Adrenal gland (tissue), 12 donors: ENCODE results near the gene SMCHD1. TPM values are rescaled to one million over a fixed set of nuclear protein-coding genes. Genes with fewer than 3 reads are reported as not detected.
"Not testable (repeated sequence)": the region's sequence is repeated elsewhere in the genome, so short reads cannot be mapped to it uniquely, and the experiment has no call there.

Experiments used
- DNase-seq, 7 donors: peaks; one replicate each; pipeline ENCODE4 v3.0.0-alpha.2; 2019 to 2020
- H3K27ac ChIP-seq, 5 donors: fragments of 200-600 bp; sonication (generic) in 4 of 5; 1 replicate in 3 of 5; 2 replicates in 2 of 5; pipeline versions ENCODE4 v1.5.1 to v1.8.0; 2016 to 2020; ENCODE audit warnings: mild to moderate bottlenecking in 1 of 5
- H3K27me3 ChIP-seq: fragments of 200-600 bp; 2 replicates; pipeline ENCODE4 v1.8.0; 2021
- H3K36me3 ChIP-seq, 2 donors: fragments of 200-600 bp; replicated peaks in 1 of 2; 1 replicate in 1 of 2; 2 replicates in 1 of 2; pipeline versions ENCODE4 v1.5.1 to v1.8.0; 2018 to 2022
- H3K4me1 ChIP-seq, 2 donors: fragments of 200-600 bp; replicated peaks in 1 of 2; 1 replicate in 1 of 2; 2 replicates in 1 of 2; pipeline versions ENCODE4 v1.5.1 to v1.8.0; 2018 to 2021
- H3K4me3 ChIP-seq, 4 donors: fragments of 200-600 bp; sonication (generic) in 3 of 4; one replicate each; pipeline ENCODE4 v1.5.1; 2016 to 2018
- H3K9me3 ChIP-seq, 3 donors: fragments of 200-600 bp; sonication (generic) in 1 of 3; replicated peaks in 1 of 3; 1 replicate in 2 of 3; 2 replicates in 1 of 3; pipeline versions ENCODE4 v1.5.1 to v1.8.0; 2016 to 2021
- POLR2A ChIP-seq, 2 donors: fragments of 450-650 bp; IDR thresholded peaks; one replicate each; pipeline ENCODE4 v1.6.1; 2017; ENCODE audit warnings: antibody characterized with exemption in 2 of 2, mild to moderate bottlenecking in 2 of 2, moderate library complexity in 1 of 2
- WGBS, 4 donors: extraction: QIAGEN DNeasy Blood & Tissue Kit in 2 of 4; methylation state at CpG; one replicate each; pipeline versions ENCODE4 v1.1.5 to v1.1.7; 2013 to 2017; 5-methylcytosine and 5-hydroxymethylcytosine counted together
- intact Hi-C, 2 donors: fragments of 100-400 bp; cut with DNase I; formaldehyde crosslinking; loops; one replicate each; pipeline versions ENCODE4 v1.14.1 to v1.15.0; 2022 to 2023
- polyA plus RNA-seq, 3 donors: library from polyadenylated mRNA; stranded (reverse); fragments of 200-250 nt in 2 of 3; fragments of 350-450 nt in 1 of 3; fragmentation: Illumina TruSeq in 1 of 3; extraction: RNeasy Lipid Tissue Mini Kit (QIAGEN cat#74804) in 1 of 3; gene quantifications; one replicate each; pipeline ENCODE4 v1.2.3, GENCODE V29; 2013 to 2014
- total RNA-seq, 9 donors: library from RNA; depleted of rRNA in 4 of 9; stranded (reverse); fragments of >200 nt in 4 of 9; fragments of 120-200 nt in 1 of 9; fragmentation: NEBNext Ultra II Directional in 1 of 9; extraction: Animal tissue kit (Norgen Biotek cat#: 25700) in 1 of 9; gene quantifications; one replicate each; pipeline versions ENCODE4 v1.1.0 to v1.2.4, GENCODE V29; 2013 to 2023
- TF ChIP-seq, protein P1 (sequence below), 6 experiments: fragments of 450-650 bp in 4 of 6; fragments of 200-600 bp in 2 of 6; sonication (generic) in 1 of 6; IDR thresholded peaks; 1 replicate in 5 of 6; 2 replicates in 1 of 6; pipeline versions ENCODE4 v1.5.1 to v1.8.0; 2016 to 2021; ENCODE audit warnings: antibody characterized with exemption in 6 of 6, mild to moderate bottlenecking in 2 of 6, moderate library complexity in 1 of 6
- donor health status: healthy with polysubstance abuse.
- donor health status: Bipolar disorder and iron deficiency.
- donor health status: DM: yes; HTN: yes; CAD: no.
- donor health status: DM: no; HTN: no; CAD: no.
- donor health status: DM: no; HTN: no; CAD: no.
- donor health status: DM: yes; HTN: yes; CAD: no.

SMCHD1 gene
- total and polyA plus RNA-seq, 12 donors, result 5.3 to 77.1 (median 21.2) TPM

DNA sequence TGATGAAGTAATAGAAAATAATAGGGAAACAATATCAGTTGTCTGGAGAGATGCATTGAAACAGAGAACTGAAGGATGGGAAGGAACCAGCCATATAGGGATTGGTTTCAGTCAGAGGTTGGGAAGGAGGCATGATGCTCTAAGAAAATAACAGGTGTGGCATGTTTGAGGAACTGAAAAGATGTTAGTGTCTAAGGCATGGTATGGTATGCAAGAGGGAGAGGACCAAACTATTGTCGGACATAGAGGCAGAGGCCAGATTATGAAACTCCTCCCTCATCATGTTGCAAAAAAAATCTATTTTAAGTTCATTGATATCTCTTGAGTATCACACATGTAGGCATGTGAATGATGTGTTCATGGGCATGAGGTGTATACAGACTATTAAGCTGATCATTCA, 142.4 kb downstream of the SMCHD1 start:
- intact Hi-C loops, result no loop called here
- H3K27me3 ChIP-seq, result no peaks in the 10 kb centered on the region

DNA sequence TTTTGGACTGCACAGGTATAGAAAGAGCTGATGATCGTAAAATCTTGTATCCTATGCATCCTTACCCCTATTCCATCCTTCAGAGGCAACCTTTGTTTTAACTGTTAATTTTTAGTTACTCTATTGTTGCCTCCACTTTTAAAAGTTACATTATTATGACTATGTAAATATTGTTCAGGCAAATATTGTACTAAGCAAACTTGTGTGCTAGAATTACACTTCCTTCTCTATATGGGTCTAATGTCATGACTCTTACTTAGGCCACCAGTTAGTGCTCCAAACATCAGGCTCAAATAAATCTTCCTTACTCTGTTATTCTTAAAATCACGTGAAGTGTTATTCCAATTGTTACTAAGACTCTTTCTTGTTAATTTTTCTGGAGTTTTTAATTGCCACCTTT, 143.8 kb downstream of the SMCHD1 start:
- Histone ChIP-seq H3K4me1 (no peaks in the 10 kb centered on the region), H3K4me3 (no peak overlapping the region), H3K9me3 (no peaks in the 10 kb centered on the region), H3K36me3 (peaks cover 0 to 19% of the 10 kb centered on the region in 2 donors), H3K27ac (no peak overlapping the region), H3K27me3 (no peaks in the 10 kb centered on the region)
- WGBS, 4 donors, result 76 to 97% (median 95%) methylated on average over 2 of the region's 2 CpGs
- intact Hi-C loops, result no loop called here
- no peak for DNase-seq
- no peak for TF ChIP-seq POLR2A (IDR thresholded peaks at IDR 0.05)
- TF ChIP-seq, protein P1, sequence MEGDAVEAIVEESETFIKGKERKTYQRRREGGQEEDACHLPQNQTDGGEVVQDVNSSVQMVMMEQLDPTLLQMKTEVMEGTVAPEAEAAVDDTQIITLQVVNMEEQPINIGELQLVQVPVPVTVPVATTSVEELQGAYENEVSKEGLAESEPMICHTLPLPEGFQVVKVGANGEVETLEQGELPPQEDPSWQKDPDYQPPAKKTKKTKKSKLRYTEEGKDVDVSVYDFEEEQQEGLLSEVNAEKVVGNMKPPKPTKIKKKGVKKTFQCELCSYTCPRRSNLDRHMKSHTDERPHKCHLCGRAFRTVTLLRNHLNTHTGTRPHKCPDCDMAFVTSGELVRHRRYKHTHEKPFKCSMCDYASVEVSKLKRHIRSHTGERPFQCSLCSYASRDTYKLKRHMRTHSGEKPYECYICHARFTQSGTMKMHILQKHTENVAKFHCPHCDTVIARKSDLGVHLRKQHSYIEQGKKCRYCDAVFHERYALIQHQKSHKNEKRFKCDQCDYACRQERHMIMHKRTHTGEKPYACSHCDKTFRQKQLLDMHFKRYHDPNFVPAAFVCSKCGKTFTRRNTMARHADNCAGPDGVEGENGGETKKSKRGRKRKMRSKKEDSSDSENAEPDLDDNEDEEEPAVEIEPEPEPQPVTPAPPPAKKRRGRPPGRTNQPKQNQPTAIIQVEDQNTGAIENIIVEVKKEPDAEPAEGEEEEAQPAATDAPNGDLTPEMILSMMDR (IDR thresholded peaks at IDR 0.05), result no peak

More for the DNA sequence above, 142.4 kb downstream of the SMCHD1 start:
- H3K27ac ChIP-seq, result no peak overlapping the region
- H3K4me1 ChIP-seq, result no peaks in the 10 kb centered on the region
- no peak overlapping the region for H3K4me3 ChIP-seq
- TF ChIP-seq POLR2A (IDR thresholded peaks at IDR 0.05), result no peak
- TF ChIP-seq, protein P1 (IDR thresholded peaks at IDR 0.05), result no peak
- 93 to 96% (median 95%) methylated on average over 1 of the region's 1 CpG for WGBS, 4 donors
- H3K9me3 ChIP-seq, result no peaks in the 10 kb centered on the region
- no peak for DNase-seq
- H3K36me3 ChIP-seq, result peaks cover 0 to 20% of the 10 kb centered on the region in 2 donors

DNA sequence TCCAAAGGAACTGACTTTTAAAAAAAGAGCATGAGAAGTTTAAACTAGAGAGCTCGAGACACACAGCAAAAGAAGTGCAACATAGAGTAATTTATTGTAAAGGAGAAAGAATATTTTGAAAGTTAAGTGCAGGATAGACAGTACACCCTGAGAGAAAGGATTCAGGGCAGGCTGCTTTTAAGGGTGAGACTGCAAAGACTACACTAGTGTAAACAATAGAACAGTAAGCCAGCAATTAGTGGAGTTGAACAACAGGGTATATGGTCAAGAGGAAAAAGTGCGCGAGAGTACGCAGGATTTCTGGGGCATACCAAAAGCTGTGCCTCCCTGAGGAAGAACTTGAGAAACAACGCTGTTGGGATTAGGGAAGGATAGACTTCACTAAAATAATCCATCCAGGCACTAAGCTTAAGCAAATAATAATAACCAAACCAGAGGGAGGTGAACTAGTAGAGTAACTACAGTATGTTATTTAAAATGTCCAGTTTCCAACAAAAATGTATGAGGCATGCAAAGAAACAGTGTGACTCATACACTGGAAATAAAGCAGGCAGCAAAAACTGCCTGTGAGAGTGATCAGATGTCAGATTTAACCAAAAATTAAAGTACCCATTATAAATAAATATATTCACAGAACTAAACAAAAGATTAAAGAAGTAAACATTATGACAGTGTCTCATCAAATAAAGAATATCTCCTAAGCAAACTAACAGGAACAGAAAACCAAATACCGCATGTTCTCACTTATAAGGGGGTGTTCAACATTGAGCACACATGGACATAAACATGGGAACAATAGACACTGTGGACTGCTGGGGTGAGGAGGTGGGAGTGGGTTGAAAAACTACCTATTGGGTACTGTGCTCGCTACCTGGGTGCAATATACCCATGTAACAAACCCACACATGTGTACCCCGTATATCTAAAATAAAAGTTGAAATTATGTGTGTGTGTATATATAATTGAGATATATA, 150.7 kb downstream of the SMCHD1 start:
- intact Hi-C loops, result no loop called here

DNA sequence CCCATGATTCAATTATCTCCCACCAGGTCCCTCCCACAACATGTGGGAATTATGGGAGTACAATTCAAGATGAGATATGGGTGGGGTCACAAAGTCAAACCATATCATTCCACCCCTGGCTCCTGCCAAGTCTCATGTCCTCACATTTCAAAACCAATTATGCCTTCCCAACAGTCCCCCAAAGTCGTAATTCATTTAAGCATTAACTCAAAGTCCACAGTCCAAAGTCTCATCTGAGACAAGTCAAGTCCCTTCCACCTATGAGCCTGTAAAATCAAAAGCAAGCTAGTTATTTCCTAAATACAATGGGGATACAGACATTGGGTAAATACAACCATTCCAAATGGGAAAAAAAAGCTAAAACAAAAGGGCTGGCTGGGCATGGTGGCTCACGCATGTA, 153.1 kb downstream of the SMCHD1 start:
- H3K4me3 ChIP-seq, H3K27ac ChIP-seq, intact Hi-C loops, H3K4me1 ChIP-seq, H3K36me3 ChIP-seq, H3K27me3 ChIP-seq, DNase-seq, H3K9me3 ChIP-seq: not testable (repeated sequence)
- 85 to 95% (median 91%) methylated on average over 2 of the region's 2 CpGs for WGBS, 4 donors

More for the DNA sequence above, 150.7 kb downstream of the SMCHD1 start:
- H3K36me3 ChIP-seq, result no peaks in the 10 kb centered on the region
- no peak for TF ChIP-seq POLR2A (IDR thresholded peaks at IDR 0.05)
- TF ChIP-seq, protein P1 (IDR thresholded peaks at IDR 0.05), result no peak
- H3K4me1 ChIP-seq, result no peaks in the 10 kb centered on the region
- H3K9me3 ChIP-seq, result no peaks in the 10 kb centered on the region
- DNase-seq, result no peak
- 94 to 97% (median 96%) methylated on average over 8 of the region's 8 CpGs for WGBS, 4 donors
- H3K27me3 ChIP-seq, result no peaks in the 10 kb centered on the region
- H3K4me3 ChIP-seq, result no peak overlapping the region
- no peak overlapping the region for H3K27ac ChIP-seq

DNA sequence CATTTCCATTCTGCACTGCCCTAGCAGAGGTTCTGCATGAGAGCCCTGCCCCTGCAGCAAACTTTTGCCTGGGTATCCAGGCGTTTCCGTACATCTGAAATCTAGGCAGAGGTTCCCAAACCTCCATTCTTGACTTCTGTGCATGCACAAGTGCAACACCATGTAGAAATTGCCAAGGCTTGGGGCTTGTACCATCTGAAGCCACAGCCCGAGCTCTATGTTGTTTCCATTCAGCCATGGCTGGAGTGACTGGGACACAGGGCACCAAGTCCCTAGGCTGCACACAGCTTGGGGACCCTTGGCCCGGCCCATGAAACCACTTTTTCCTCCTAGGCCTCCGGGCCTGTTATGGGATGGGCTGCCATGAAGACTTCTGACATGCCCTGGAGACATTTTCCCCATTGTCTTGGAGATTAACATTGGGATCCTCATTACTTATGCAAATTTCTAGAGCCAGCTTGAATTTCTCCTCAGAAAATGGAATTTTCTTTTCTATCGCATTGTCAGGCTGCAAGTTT, 154.2 kb downstream of the SMCHD1 start:
- 80 to 97% (median 91%) methylated on average over 6 of the region's 6 CpGs for WGBS, 4 donors
- intact Hi-C loops, result not testable (repeated sequence)

More for the DNA sequence above, 154.2 kb downstream of the SMCHD1 start:
- H3K27me3 ChIP-seq, H3K27ac ChIP-seq, DNase-seq, H3K4me1 ChIP-seq, H3K4me3 ChIP-seq, H3K36me3 ChIP-seq, H3K9me3 ChIP-seq: not testable (repeated sequence)
